K562 (cell line): ENCODE results near the gene ZFAND3. TPM values are rescaled to one million over a fixed set of nuclear protein-coding genes. Genes with fewer than 3 reads are reported as not detected.

Experiments
- ATAC-seq: fragments of 200-7000 bp; cut with Tn5 transposase; 3 replicates; pipeline ENCODE4 v1.9.1; 2020; ENCODE audit warnings: moderate library complexity
- BruUV-seq: library from RNA; stranded (reverse); fragments of 400-500 nt; replicated peaks from 2 replicates; lab custom pipeline; 2021; lab: Mats Ljungman, UMichigan
- CTCF ChIA-PET: fragments of 300-600 bp; formaldehyde crosslinking; extraction: SDS; loops from one replicate; lab custom pipeline; 2021; ENCODE audit warnings: low intra/inter-chr PET ratio; lab: Yijun Ruan, JAX
- POLR2A ChIA-PET: fragments of 300-600, 350-650 bp; sonication (Branson Sonifier 250); formaldehyde crosslinking; extraction: SDS; loops from one replicate; lab custom pipeline; 2021; ENCODE audit warnings: antibody characterized with exemption, inconsistent platforms; lab: Yijun Ruan, JAX
- DNase-seq, 4 experiments: peaks; one replicate each; pipeline versions ENCODE4 v3.0.0 to v3.0.0-alpha.2; 2011 to 2018; ENCODE audit warnings: low spot score in 3 of 4, mixed read lengths in 3 of 4; ENCODE audit errors: extremely low read depth in 1 of 4
- FAIRE-seq: peaks from 2 replicates; lab custom pipeline; 2011; peaks lifted over from hg19 to GRCh38; lab: Jason Lieb, UNC
- H2AFZ ChIP-seq: 2 replicates; pipeline ENCODE4 v1.6.0; 2011; ENCODE audit warnings: low read depth, low read length, control low read depth, inconsistent platforms
- H3K27ac ChIP-seq: fragments of 200-600 bp; 3 replicates; pipeline ENCODE4 v1.8.0; 2011; ENCODE audit warnings: low read depth, mild to moderate bottlenecking, control low read depth, inconsistent platforms, low read length, moderate library complexity, mixed read lengths; ENCODE audit errors: extremely low read depth
- H3K27me3 ChIP-seq, 2 experiments: fragments of 300-600 bp in 1 of 2; 2 replicates in 1 of 2; 3 replicates in 1 of 2; pipeline versions ENCODE4 v1.6.0 to v1.8.0; 2011; ENCODE audit warnings: inconsistent platforms in 2 of 2, low read length in 2 of 2, mild to moderate bottlenecking in 1 of 2, mixed read lengths in 1 of 2, moderate library complexity in 1 of 2; ENCODE audit not compliant: control insufficient read depth in 2 of 2, insufficient read depth in 2 of 2
- H3K36me3 ChIP-seq: fragments of 300-600 bp; 3 replicates; pipeline ENCODE4 v1.8.0; 2011; ENCODE audit warnings: mild to moderate bottlenecking, low read length, inconsistent platforms; ENCODE audit not compliant: control insufficient read depth, insufficient read depth
- H3K4me1 ChIP-seq, 2 experiments: fragments of 200-600 bp in 1 of 2; replicated peaks in 1 of 2; 2 replicates in 1 of 2; 3 replicates in 1 of 2; pipeline versions ENCODE4 v1.5.1 to v1.8.0; 2011; ENCODE audit warnings: inconsistent platforms in 2 of 2, low read length in 2 of 2, mild to moderate bottlenecking in 1 of 2, mixed read lengths in 1 of 2, moderate library complexity in 1 of 2; ENCODE audit not compliant: control insufficient read depth in 2 of 2, insufficient read depth in 2 of 2
- H3K4me2 ChIP-seq: 2 replicates; pipeline ENCODE4 v1.6.1; 2011; ENCODE audit warnings: low read length, control low read depth, inconsistent platforms, mixed read lengths; ENCODE audit not compliant: insufficient read depth
- H3K4me3 ChIP-seq: fragments of 200-600 bp; sonication (generic), shearing (Covaris generic); 2 replicates; pipeline ENCODE4 v1.5.1; 2016; ENCODE audit warnings: control low read depth, inconsistent platforms
- H3K79me2 ChIP-seq: fragments of 200-600 bp; 3 replicates; pipeline ENCODE4 v1.8.0; 2011; ENCODE audit warnings: low read length, inconsistent platforms; ENCODE audit not compliant: control insufficient read depth, insufficient read depth
- H3K9ac ChIP-seq, 2 experiments: 2 replicates each; pipeline versions ENCODE4 v1.6.0 to v1.6.1; 2011; ENCODE audit warnings: low read depth in 2 of 2, low read length in 2 of 2, control low read depth in 1 of 2, inconsistent platforms in 1 of 2, mild to moderate bottlenecking in 1 of 2, mixed read lengths in 1 of 2; ENCODE audit not compliant: insufficient read depth in 1 of 2
- H3K9me1 ChIP-seq: one replicate; pipeline ENCODE4 v1.6.0; 2011; ENCODE audit warnings: inconsistent platforms, mild to moderate bottlenecking, low read length, moderate library complexity; ENCODE audit not compliant: control insufficient read depth, insufficient read depth
- H3K9me3 ChIP-seq: replicated peaks from 2 replicates; pipeline ENCODE4 v1.5.1; 2011; ENCODE audit warnings: low read depth, low read length, inconsistent platforms; ENCODE audit not compliant: control insufficient read depth, insufficient read depth
- H4K20me1 ChIP-seq: replicated peaks from 2 replicates; pipeline ENCODE4 v1.6.1; 2011; ENCODE audit warnings: low read length, inconsistent platforms, mixed read lengths; ENCODE audit not compliant: control insufficient read depth, insufficient read depth
- PHF8 ChIP-seq: fragments of 200-600 bp; sonication (generic); IDR thresholded peaks from 2 replicates; pipeline ENCODE4 v1.6.1; 2012; ENCODE audit warnings: mixed run types, mild to moderate bottlenecking, inconsistent platforms, low read length, moderate library complexity, borderline replicate concordance
- TSC22D4 ChIP-seq: fragments of 450-650 bp; IDR thresholded peaks from 2 replicates; pipeline ENCODE4 v1.6.1; 2016; ENCODE audit warnings: missing genetic modification characterization, missing biosample characterization, control low read depth
- ZNF77 ChIP-seq: fragments of 250-450 bp; sonication (Bioruptor Pico); IDR thresholded peaks from 2 replicates; pipeline ENCODE4 v1.5.0; 2020
- WGBS: fragments of 100-300 bp; shearing (Covaris generic); methylation state at CpG from one replicate; pipeline ENCODE4 v1.1.6; 2016; ENCODE audit warnings: low coverage, mixed read lengths; ENCODE audit not compliant: insufficient coverage; ENCODE audit errors: missing lambda C conversion rate; 5-methylcytosine and 5-hydroxymethylcytosine counted together
- in situ Hi-C: fragments of 300-500 bp; cut with MboI; formaldehyde crosslinking; loops from 4 replicates; pipeline ENCODE4 v1.15.0; 2018; ENCODE audit warnings: inconsistent platforms, mixed read lengths
- intact Hi-C: fragments of 100-400 bp; cut with micrococcal nuclease; formaldehyde crosslinking; loops from 2 replicates; pipeline ENCODE4 v1.14.2; 2022
- polyA plus RNA-seq, 8 experiments: library from polyadenylated mRNA; depleted of rRNA in 4 of 8; stranded (reverse) in 5 of 8; unstranded in 3 of 8; fragments of >200 nt; fragmentation: Nextera tagmentation in 2 of 8; fragmentation: Illumina TruSeq in 1 of 8; extraction: Ambion mirVana in 2 of 8; extraction: Trizol in 1 of 8; gene quantifications; 2 replicates each; pipeline versions ENCODE4 v1.2.1 to v1.2.3, GENCODE V29; 2011 to 2014; ENCODE audit warnings: inconsistent platforms in 1 of 8, missing spikeins in 1 of 8
- total RNA-seq, 7 experiments: library from RNA; depleted of rRNA in 6 of 7; stranded (reverse); fragments of >200 nt in 6 of 7; fragmentation: Illumina TruSeq in 2 of 7; extraction: Trizol in 2 of 7; gene quantifications; 2 replicates each; pipeline versions ENCODE4 v1.2.1 to v1.2.3, GENCODE V29; 2011 to 2021; ENCODE audit warnings: low replicate concordance in 1 of 7
- TF ChIP-seq, protein P1 (sequence below): fragments of 250-450 bp; sonication (Bioruptor Pico); IDR thresholded peaks from 2 replicates; pipeline ENCODE4 v1.8.0; 2021; ENCODE audit warnings: moderate library complexity, mild to moderate bottlenecking, inconsistent platforms
- TF ChIP-seq, protein P2 (sequence below): sonication (generic); formaldehyde crosslinking; IDR thresholded peaks from 2 replicates; pipeline ENCODE4 v1.8.1; 2023; ENCODE audit warnings: mild to moderate bottlenecking, missing genetic modification reagents

The ZFAND3 gene
- total and polyA plus RNA-seq, 9 of the 15 experiments (the other 6 are each of a cell fraction or from before 2014, with no cell fraction given) = 0.81 to 26.6 (median 11.8) TPM

DNA sequence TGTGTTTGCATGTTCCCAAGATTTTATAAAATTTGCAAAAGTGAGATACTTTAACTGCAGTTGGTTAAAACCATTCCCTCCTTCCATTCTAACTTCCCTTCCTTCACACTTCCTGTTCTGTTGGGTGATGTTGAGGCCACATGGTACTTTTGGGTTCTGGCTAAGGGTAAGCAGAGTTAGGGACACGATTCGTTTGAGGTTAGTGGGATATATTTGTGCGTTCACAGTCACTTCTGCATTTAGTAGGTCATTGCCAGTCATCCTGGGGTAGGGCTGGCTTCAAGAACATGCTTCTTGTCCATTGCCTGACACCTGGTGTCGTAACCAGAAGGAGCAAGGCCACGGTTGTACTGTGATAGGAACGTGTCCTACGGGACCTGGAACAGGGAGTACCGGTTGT, 340.1 kb downstream of the ZFAND3 start:
- peak; percentile 29 for FAIRE-seq
- Histone ChIP-seq H2AFZ (no peak overlapping the region), H3K27ac (no peak overlapping the region), H4K20me1 (peaks cover 6% of the 10 kb centered on the region; the same call in 1 of the 2 replicates), H3K36me3 (no peaks in the 10 kb centered on the region), H3K4me1 (peaks cover 0 to 11% of the 10 kb centered on the region in 2 experiments; a peak in 1 of 5 replicates), H3K4me2 (no peak overlapping the region), H3K9me3 (no peaks in the 10 kb centered on the region), H3K4me3 (no peak overlapping the region), H3K9ac (no peak overlapping the region), H3K9me1 (no peaks in the 10 kb centered on the region), H3K79me2 (no peaks in the 10 kb centered on the region), H3K27me3 (peaks cover 0 to 7% of the 10 kb centered on the region in 2 experiments; a peak in 1 of 5 replicates)
- 50% methylated on average over 8 of the region's 8 CpGs for WGBS
- no peak for ATAC-seq
- in situ Hi-C loops (no loop called here), intact Hi-C loops (no loop called here)
- no TSS peak for BruUV-seq
- TF ChIP-seq PHF8 = no peak
- no peak for TF ChIP-seq TSC22D4 (tag)
- TF ChIP-seq ZNF77 (CRISPR knock-in tag) = no peak
- TF ChIP-seq, protein P1, sequence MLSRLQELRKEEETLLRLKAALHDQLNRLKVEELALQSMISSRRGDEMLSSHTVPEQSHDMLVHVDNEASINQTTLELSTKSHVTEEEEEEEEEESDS (CRISPR knock-in tag) = no peak
- CTCF ChIA-PET = no interaction called here
- no peak for DNase-seq
- POLR2A ChIA-PET = no interaction called here

DNA sequence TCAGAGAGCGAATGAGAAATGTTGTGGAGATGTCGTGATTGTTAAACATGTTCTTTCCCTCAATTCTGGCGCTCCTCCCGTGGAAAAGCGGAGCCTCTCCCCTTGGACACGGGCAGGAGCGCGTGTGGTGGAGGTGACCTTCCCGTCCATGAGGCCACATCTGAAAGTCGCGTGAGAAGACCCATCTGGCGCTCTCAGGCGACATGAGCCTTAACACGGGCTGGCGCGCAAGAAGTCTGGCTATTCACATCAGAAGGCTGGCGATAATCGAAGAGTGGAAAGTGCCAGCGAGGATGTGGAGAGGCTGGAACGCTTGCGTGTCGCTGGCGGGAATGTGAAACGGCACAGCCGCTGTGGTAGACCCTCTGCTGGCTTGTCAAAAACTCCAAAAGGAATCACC, 341.3 kb downstream of the ZFAND3 start:
- H3K4me3 ChIP-seq = no peak overlapping the region
- H3K27ac ChIP-seq = no peak overlapping the region
- H3K4me1 ChIP-seq = peaks cover 0 to 16% of the 10 kb centered on the region in 2 experiments; a peak in 2 of 5 replicates
- TF ChIP-seq, protein P2, sequence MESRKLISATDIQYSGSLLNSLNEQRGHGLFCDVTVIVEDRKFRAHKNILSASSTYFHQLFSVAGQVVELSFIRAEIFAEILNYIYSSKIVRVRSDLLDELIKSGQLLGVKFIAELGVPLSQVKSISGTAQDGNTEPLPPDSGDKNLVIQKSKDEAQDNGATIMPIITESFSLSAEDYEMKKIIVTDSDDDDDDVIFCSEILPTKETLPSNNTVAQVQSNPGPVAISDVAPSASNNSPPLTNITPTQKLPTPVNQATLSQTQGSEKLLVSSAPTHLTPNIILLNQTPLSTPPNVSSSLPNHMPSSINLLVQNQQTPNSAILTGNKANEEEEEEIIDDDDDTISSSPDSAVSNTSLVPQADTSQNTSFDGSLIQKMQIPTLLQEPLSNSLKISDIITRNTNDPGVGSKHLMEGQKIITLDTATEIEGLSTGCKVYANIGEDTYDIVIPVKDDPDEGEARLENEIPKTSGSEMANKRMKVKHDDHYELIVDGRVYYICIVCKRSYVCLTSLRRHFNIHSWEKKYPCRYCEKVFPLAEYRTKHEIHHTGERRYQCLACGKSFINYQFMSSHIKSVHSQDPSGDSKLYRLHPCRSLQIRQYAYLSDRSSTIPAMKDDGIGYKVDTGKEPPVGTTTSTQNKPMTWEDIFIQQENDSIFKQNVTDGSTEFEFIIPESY (CRISPR knock-in tag) = peak; percentile 26; the same call in 1 of the 2 replicates
- no peak for TF ChIP-seq TSC22D4 (tag)
- no peaks in the 10 kb centered on the region for H3K79me2 ChIP-seq
- H2AFZ ChIP-seq = no peak overlapping the region
- no peak for FAIRE-seq
- H3K9me1 ChIP-seq = no peaks in the 10 kb centered on the region
- DNase-seq = no peak
- intact Hi-C loops = no loop called here
- H3K9me3 ChIP-seq = no peaks in the 10 kb centered on the region
- H3K9ac ChIP-seq = no peak overlapping the region
- no TSS peak for BruUV-seq
- peaks cover 3% of the 10 kb centered on the region; the same call in 1 of the 2 replicates for H4K20me1 ChIP-seq
- 75% methylated on average over 25 of the region's 25 CpGs for WGBS
- H3K27me3 ChIP-seq = peaks cover 0 to 7% of the 10 kb centered on the region in 2 experiments; a peak in 1 of 5 replicates
- in situ Hi-C loops = no loop called here
- ChIA-PET POLR2A (no interaction called here), CTCF (no interaction called here)
- H3K36me3 ChIP-seq = no peaks in the 10 kb centered on the region
- H3K4me2 ChIP-seq = no peak overlapping the region
- ATAC-seq = no peak
